NCI-H2081 treated with DMSO at 0.1 percent for 48 hours (cell line): Measurements from ENCODE around the gene KRTAP12-1.
"Not testable (repeated sequence)": the region's sequence is repeated elsewhere in the genome, so short reads cannot be mapped to it uniquely, and the experiment has no call there.

Source experiments
- DNase-seq: peaks from one replicate; lab custom pipeline; 2025; lab: John Stamatoyannopoulos, UW

The KRTAP12-1 gene

DNA sequence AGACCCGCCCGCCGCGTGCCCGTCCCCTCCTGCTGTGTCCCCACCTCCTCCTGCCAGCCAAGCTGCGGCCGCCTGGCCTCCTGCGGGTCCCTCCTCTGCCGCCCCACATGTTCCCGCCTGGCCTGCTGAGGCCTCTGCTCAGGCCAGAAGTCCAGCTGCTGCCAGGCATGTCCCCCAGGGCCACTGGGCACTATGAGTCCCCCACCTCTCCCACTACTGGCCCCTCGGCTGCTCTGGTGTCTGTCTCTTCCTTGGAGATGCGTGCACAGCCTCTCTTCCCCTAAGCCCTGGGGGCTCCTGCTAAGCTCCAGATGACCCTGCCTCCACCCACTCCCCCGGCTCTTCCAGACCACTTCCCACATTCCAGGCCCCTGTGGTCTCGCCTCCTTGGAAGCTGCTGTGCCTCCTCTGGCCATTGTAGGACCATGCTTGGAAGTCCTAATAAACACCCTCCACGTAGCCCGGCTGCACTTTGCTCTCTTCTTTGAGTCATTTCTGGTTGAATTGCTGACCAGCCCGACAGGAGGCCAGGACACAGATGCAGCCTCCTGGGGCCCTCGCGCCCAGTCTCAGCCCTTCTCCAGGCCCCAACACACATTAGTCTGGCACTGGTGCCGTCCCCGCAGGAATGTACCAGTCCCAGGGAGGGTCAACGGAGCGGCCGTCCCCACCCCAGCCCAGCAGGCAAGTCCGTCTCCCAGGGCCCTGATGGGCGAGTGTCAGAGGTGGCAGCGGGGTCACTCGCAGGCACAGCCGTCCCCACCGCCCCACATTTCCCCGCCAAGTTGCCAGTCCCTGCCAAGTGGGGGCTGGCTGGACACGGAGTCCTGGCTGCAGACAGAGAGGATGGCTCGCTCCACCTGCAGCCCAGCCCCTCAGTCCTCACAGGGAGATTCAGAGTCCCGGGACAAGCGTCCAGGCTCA is 16.1 kb upstream of the KRTAP12-1 start:
- DNase-seq = no peak

- DNase-seq = not testable (repeated sequence)
These were observed 15.3 kb upstream of the KRTAP12-1 start, which contains the start of gene KRTAP10-12 for GRCh38 chr21:44697172-44697810. KRTAP10-12 (plus strand) TSS chr21:44697172; CDS start chr21:44697202, 30 bp downstream.

GRCh38 chr21:44696572-44696971 is 14.6 kb upstream of the KRTAP12-1 start:
- DNase-seq = no peak

GRCh38 chr21:44695641-44696040 is 13.7 kb upstream of the KRTAP12-1 start:
- no peak for DNase-seq

GRCh38 chr21:44695184-44695583 is 13.2 kb upstream of the KRTAP12-1 start:
- DNase-seq = no peak

GRCh38 chr21:44694776-44695175 is 12.8 kb upstream of the KRTAP12-1 start:
- DNase-seq = no peak

DNA sequence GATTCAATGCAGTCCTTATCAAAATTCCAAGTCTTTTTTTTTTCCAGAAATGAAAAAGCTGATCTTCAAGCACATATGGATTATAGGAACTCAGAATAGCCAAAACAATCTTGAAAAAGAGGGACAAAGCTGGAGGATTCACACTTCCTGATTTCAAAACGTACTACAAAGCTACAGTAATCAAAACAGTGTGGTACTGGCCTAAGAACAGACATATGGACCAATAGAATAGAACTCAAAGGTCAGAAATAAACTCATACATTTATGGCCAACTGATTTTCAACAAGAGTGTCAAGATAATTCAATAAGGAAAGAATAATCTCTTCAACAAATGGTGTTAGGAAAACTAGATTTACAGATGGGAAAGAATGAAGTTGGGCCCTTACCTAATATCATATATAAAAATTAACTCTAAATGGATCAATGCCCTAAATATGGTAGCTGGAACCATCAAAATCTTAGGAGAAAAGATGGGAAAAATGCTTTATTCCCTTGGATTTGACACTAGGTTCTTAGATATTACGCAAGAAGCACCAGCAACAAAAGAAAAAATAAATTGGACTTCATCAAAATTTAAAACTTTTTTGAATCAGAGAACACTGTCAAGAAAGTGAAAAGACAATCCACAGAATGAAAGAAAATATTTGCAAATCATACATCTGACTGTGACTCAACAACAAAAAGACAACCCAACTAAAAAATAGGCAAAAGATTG is 11.0 kb upstream of the KRTAP12-1 start:
- no peak for DNase-seq

DNA sequence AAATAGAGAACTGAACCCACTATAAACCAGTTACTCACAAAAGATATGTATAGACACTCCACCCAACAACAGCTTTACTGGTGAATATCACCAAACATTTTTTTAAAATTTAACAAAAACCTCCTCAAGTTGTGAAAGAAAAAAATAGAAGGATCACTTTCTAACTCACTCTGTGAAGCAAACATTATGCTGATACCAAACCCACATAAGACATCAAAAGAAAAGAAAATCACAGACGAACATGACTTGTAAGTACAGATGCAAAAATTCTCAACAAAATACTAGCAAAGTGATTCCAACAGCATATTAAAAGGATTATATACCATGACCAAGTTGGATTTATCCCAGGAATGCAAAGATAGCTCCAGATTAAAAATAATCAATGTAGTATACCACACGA is 9.7 kb upstream of the KRTAP12-1 start:
- DNase-seq = no peak

DNA sequence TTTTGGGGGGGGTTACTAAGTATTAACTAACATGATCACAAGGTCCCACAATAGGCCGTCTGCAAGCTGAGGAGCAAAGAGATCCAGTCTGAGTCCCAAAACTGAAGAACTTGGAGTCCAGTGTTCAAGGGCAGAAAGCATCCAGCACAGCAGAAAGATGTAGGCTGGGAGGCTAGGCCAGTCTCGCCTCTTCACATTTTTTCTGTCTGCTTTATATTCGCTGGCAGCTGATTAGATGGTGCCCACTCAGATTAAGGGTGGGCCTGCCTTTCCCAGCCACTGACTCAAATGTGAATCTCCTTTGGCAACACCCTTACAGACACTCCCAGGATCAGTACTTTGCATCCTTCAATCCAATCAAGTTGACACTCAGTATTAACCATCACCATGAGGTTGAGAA is 7.8 kb upstream of the KRTAP12-1 start:
- DNase-seq = not testable (repeated sequence)

DNA sequence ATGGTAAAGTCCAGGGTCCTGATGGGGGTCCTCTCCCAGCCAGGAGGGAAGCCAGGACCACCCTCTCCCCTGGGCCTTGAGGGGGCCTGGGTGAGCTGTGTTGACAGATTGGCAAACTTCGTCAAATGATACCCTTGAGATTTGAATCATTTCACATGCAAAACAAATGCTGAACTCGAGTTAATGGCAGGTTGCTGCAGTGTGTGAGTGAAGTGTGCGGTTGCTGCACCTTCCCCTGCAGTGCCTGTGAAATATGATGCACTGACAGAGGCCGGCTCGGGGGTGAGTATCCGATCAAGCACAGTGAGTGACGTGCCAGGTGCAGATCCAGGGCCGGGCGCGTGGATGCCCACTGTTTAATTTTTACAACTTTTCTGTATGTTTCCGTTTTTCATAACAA is 5.7 kb upstream of the KRTAP12-1 start:
- DNase-seq = no peak

DNA sequence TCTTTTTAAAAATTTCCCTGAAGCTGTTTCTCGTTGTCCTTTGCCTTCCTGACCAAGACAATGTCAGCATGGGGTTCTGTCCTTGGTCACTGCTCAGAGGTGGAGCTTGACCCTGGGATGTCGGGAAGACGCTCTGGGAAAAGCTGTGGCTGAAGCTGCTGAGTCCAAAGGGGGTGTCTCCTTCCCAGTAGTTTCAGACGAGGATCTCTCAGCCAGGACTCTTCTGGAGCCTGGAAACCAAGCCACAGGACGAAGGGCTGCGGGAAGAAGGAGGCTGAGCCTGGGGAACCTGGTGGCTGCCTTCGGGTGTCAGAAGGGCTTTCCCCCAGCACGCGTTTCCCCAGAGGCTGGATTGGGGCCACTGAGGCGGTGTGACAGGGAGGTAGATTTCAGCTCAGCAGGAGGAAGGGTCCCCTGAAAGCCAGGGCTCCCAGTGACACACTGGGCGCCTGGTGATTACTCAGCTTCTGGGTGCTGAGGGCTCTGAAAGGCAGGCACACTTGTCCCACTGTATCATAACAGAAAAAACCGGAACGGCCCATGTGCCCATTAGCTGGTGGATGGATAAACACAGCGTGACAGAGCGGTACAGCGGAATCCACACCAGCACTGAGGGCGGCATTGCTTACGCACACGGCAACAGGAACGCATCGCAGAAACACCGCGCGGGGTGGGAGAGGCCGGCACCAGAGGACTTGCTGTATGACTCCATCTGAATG is 5.0 kb upstream of the KRTAP12-1 start:
- no peak for DNase-seq

GRCh38 chr21:44686000-44686781 is 4.2 kb upstream of the KRTAP12-1 start:
- no peak for DNase-seq

GRCh38 chr21:44685050-44685449 is 3.1 kb upstream of the KRTAP12-1 start:
- not testable (repeated sequence) for DNase-seq

DNA sequence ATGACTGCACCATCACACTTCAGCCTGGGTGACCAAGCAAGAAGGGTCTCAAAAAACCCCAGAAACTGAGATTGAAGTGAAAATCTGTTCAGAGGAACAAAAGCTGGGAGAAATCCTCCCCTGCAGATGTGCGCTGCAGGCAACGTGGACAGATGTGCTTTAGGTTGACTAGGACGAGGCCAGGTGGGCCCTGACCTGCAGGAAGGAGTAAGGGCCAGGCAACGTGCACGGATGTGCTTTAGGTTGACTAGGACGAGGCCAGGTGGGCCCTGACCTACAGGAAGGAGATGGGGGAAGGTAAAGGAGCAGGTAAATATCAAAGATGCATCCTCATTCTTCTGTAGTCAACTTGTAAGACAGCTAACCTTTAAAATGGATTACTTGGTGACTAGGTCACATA is 2.5 kb upstream of the KRTAP12-1 start:
- no peak for DNase-seq

- no peak for DNase-seq
These were observed 2.1 kb upstream of the KRTAP12-1 start for GRCh38 chr21:44684077-44684476.

DNA sequence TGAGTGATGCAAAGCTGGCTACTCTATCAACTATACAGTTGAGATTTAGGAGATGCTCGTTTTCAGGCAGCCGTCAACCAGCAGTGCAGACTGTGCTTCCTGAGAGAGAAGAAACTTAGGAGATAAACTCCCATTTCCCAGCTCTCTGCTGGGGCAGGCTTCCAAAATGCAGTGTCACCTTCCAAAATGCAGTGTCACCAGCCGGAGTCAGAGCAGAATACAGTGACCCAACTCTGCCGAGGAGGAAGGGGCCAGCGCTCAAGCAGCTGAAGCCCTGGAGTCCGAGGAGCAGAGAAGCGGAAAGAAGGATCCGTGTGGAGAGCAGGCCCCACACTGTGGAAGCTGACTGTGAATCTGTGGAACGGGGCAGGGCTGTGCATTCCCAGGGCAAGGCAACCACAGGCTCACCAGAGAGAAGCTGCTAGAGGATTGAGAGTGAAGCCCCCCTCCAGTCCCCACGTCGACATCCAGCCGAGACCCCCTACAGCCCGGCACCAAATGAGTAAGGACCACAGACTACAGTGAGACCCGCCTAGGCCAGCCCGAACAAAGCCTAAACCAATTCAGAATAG is 703 bp upstream of the KRTAP12-1 start:
- DNase-seq = no peak

DNA sequence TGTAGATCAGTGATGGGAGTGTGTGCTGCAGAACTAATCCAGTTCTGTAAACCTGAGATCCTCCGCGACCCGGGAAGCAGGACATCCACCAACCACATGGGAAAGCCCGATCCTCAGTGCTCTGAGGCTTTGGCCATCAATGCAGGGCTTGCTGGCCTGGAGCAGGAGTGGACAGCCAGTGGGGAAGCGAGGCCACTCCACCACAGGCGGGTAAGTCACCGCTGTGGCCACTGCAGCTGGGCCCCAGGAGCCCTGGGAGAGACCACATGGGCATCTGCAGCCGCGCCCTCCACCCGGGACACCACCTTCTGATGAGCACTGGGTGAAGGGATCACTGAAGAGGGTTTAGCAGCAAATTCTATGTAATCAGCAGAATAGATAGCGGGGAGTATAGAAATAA is 811 bp downstream of the KRTAP12-1 start:
- DNase-seq = no peak

DNA sequence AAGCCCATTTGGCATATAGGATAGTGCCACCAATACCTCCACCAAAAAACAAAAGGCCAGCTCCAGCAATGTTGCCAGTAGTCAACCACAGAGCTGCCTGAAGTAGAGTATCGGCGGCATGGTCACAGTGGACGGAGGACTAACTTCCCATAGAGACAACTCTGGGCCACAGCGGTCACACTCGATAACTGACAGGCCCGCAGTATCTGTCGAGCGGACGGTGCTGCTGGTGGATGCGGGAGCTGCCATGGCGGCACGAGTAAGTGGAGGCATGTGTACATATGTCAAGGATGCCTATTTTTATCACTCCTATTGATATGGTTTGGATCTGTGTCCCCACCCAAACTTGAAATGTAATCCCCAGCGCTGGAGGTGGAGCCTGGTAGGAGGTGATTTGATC is 4.1 kb downstream of the KRTAP12-1 start:
- DNase-seq = no peak

DNA sequence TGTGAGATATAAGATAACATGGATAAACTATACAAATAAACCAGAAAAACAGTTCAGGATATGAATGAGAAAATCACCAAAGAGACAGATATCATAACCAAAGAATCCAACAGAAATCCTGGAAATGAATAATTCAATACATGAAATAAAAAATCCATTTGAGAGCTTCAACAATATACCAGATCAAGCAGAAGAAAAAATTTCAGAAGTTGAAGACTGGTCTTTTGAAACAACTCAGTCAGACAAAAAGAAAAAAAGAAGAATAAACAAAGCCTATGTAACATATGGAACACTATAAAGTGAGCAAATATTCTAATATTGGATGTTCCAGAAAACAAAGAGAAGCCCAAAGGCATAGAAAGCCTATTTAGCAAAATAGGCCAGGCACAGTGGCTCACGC is 10.1 kb downstream of the KRTAP12-1 start:
- no peak for DNase-seq

DNA sequence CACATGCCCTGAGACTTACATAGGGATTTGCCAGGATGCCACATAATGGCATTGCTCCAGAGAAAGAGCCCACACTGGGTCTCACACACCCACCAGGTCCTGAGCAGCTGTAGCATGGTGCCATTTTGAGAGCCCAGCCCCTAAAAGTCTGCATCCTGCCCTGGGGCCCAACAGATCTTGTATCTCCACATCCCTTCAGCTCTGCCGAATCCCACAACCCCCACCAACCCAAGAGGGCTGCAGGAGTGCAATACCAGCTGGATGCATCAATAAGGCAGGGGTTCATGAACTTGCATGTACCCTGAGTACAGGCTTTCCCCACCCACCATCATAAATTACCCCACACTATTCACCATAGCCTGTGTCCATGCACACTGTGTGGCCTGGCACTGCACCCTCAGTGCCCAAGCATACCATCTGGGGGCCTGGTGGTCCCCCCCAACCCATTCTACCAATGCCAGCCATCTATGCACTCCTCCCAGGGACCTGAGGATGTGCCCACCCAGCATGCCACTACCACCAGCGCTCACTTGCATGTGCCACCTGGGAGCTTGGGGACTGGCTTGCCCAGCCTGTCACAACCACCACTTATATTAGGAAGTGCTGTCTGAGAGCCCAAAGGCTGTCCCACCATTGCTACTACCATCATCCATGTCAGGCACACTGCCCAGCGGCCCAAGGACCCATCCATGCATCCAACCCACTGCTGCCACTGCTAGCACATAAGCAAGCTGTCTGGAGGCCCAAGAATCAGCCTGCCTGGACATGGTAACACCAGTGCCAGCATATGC is 11.1 kb downstream of the KRTAP12-1 start:
- no peak for DNase-seq
